Astrocyte (in vitro differentiated cells and primary cell): ENCODE data around the gene TBC1D14. TPM values are rescaled to one million over a fixed set of nuclear protein-coding genes. Genes with fewer than 3 reads are reported as not detected.

Source experiments
- DNase-seq: peaks from one replicate; pipeline ENCODE4 v3.0.0-alpha.2; 2010; ENCODE audit warnings: low read depth
- FAIRE-seq: peaks from 2 replicates; lab custom pipeline; 2011; peaks lifted over from hg19 to GRCh38; lab: Jason Lieb, UNC
- H2AFZ ChIP-seq: 2 replicates; pipeline ENCODE4 v1.6.0; 2012; ENCODE audit warnings: low read depth, low read length, inconsistent platforms
- H3K27ac ChIP-seq: 2 replicates; pipeline ENCODE4 v1.5.1; 2011; ENCODE audit warnings: low read depth, low read length, inconsistent platforms
- H3K27me3 ChIP-seq: 2 replicates; pipeline ENCODE4 v1.6.0; 2011; ENCODE audit warnings: low read length, inconsistent platforms; ENCODE audit not compliant: insufficient read depth
- H3K36me3 ChIP-seq: 2 replicates; pipeline ENCODE4 v1.5.1; 2011; ENCODE audit warnings: low read length, inconsistent platforms; ENCODE audit not compliant: insufficient read depth
- H3K4me1 ChIP-seq: 2 replicates; pipeline ENCODE4 v1.5.1; 2011; ENCODE audit warnings: low read length, inconsistent platforms; ENCODE audit not compliant: insufficient read depth
- H3K4me2 ChIP-seq: 2 replicates; pipeline ENCODE4 v1.6.0; 2012; ENCODE audit warnings: low read length, inconsistent platforms
- H3K4me3 ChIP-seq: 2 replicates; pipeline ENCODE4 v1.5.1; 2011; ENCODE audit warnings: low read depth, mild to moderate bottlenecking, low read length, inconsistent platforms; ENCODE audit not compliant: insufficient read depth
- H3K79me2 ChIP-seq: 2 replicates; pipeline ENCODE4 v1.6.0; 2012; ENCODE audit warnings: mild to moderate bottlenecking, low read length, inconsistent platforms; ENCODE audit not compliant: insufficient read depth
- H3K9ac ChIP-seq: 2 replicates; pipeline ENCODE4 v1.6.0; 2012; ENCODE audit warnings: mild to moderate bottlenecking, low read length, inconsistent platforms
- H3K9me3 ChIP-seq: 2 replicates; pipeline ENCODE4 v1.5.1; 2012; ENCODE audit warnings: low read depth, mild to moderate bottlenecking, low read length, inconsistent platforms; ENCODE audit not compliant: insufficient read depth
- H4K20me1 ChIP-seq: 2 replicates; pipeline ENCODE4 v1.6.0; 2012; ENCODE audit warnings: low read length, inconsistent platforms; ENCODE audit not compliant: insufficient read depth
- H3K27ac Mint-ChIP-seq: one replicate; pipeline ENCODE4 v1.8.0; 2021; ENCODE audit warnings: mild to moderate bottlenecking, mixed read lengths; ENCODE audit not compliant: unreplicated experiment
- H3K27me3 Mint-ChIP-seq: one replicate; pipeline ENCODE4 v1.8.0; 2021; ENCODE audit warnings: low read depth, mixed read lengths; ENCODE audit not compliant: unreplicated experiment
- H3K36me3 Mint-ChIP-seq: one replicate; pipeline ENCODE4 v1.8.0; 2021; ENCODE audit warnings: low read depth, mixed read lengths; ENCODE audit not compliant: unreplicated experiment
- H3K4me1 Mint-ChIP-seq: one replicate; pipeline ENCODE4 v1.8.0; 2021; ENCODE audit warnings: low read depth, mixed read lengths; ENCODE audit not compliant: unreplicated experiment
- H3K4me3 Mint-ChIP-seq: one replicate; pipeline ENCODE4 v1.8.0; 2021; ENCODE audit warnings: mild to moderate bottlenecking, moderate library complexity, mixed read lengths; ENCODE audit not compliant: unreplicated experiment
- H3K9me3 Mint-ChIP-seq: one replicate; pipeline ENCODE4 v1.8.0; 2021; ENCODE audit warnings: mild to moderate bottlenecking, mixed read lengths; ENCODE audit not compliant: unreplicated experiment
- CTCF ChIP-seq: IDR thresholded peaks from 2 replicates; pipeline ENCODE4 v1.5.1; 2011; ENCODE audit warnings: low read depth, mild to moderate bottlenecking, inconsistent platforms, low read length, moderate library complexity; ENCODE audit not compliant: insufficient read depth
- EZH2 ChIP-seq: IDR thresholded peaks from 2 replicates; pipeline ENCODE4 v1.6.1; 2012; ENCODE audit warnings: mild to moderate bottlenecking, low read length, inconsistent platforms; ENCODE audit not compliant: insufficient read depth
- total RNA-seq: library from RNA; stranded (reverse); gene quantifications from 2 replicates; pipeline ENCODE4 v1.2.1, GENCODE V29; 2021

The TBC1D14 gene
- total RNA-seq, 1 donor from 2014 or later: 30.4 TPM

- Histone ChIP-seq H3K4me2 (peak overlapping the region; percentile 99), H3K4me1 (peaks cover 25% of the 10 kb centered on the region), H3K9ac (no peak overlapping the region), H3K4me3 (no peak overlapping the region), H3K79me2 (peaks cover 28% of the 10 kb centered on the region), H4K20me1 (peaks cover 26% of the 10 kb centered on the region), H3K9me3 (no peaks in the 10 kb centered on the region), H2AFZ (no peak overlapping the region), H3K27me3 (no peaks in the 10 kb centered on the region), H3K36me3 (no peaks in the 10 kb centered on the region), H3K27ac (no peak overlapping the region)
- Mint-ChIP-seq H3K4me3 (no peak overlapping the region), H3K36me3 (peaks cover 3% of the 10 kb centered on the region), H3K9me3 (no peaks in the 10 kb centered on the region), H3K27ac (no peak overlapping the region), H3K4me1 (peaks cover 33% of the 10 kb centered on the region), H3K27me3 (no peaks in the 10 kb centered on the region)
- no peak for TF ChIP-seq CTCF
- TF ChIP-seq EZH2: no peak
- DNase-seq (no peak), FAIRE-seq (no peak)
These were observed 131.6 kb downstream of the TBC1D14 start for GRCh38 chr4:7041246-7041645.

GRCh38 chr4:7041801-7042502 is 132.3 kb downstream of the TBC1D14 start:
- Mint-ChIP-seq H3K4me1 (peaks cover 36% of the 10 kb centered on the region), H3K27ac (peak overlapping the region; percentile 96), H3K4me3 (peak overlapping the region; percentile 93), H3K36me3 (peaks cover 5% of the 10 kb centered on the region), H3K9me3 (no peaks in the 10 kb centered on the region), H3K27me3 (no peaks in the 10 kb centered on the region)
- no peaks in the 10 kb centered on the region for H3K9me3 ChIP-seq
- H4K20me1 ChIP-seq: peaks cover 33% of the 10 kb centered on the region
- H3K79me2 ChIP-seq: peaks cover 35% of the 10 kb centered on the region
- peak overlapping the region; percentile 97 for H2AFZ ChIP-seq
- H3K27ac ChIP-seq: peak overlapping the region; percentile 81
- H3K9ac ChIP-seq: peak overlapping the region; percentile 85
- peak overlapping the region; percentile 77 for H3K4me3 ChIP-seq
- no peak for TF ChIP-seq CTCF
- TF ChIP-seq EZH2: no peak
- no peak for FAIRE-seq
- H3K27me3 ChIP-seq: no peaks in the 10 kb centered on the region
- DNase-seq: no peak
- peak overlapping the region; percentile 99 for H3K4me2 ChIP-seq
- H3K36me3 ChIP-seq: no peaks in the 10 kb centered on the region
- H3K4me1 ChIP-seq: peaks cover 21% of the 10 kb centered on the region
